Mesothelial cell of epicardium (in vitro differentiated cells): ENCODE data around the gene HIVEP3. TPM values are rescaled to one million over a fixed set of nuclear protein-coding genes. Genes with fewer than 3 reads are reported as not detected.

Source experiments
- DNase-seq, 2 experiments: peaks; one replicate each; pipeline ENCODE4 v3.0.0; 2021; ENCODE audit warnings: low spot score in 2 of 2; ENCODE audit not compliant: unreplicated experiment in 2 of 2
- H3K27ac Mint-ChIP-seq: 2 replicates; pipeline ENCODE4 v1.8.0; 2021; ENCODE audit warnings: mixed read lengths
- H3K27me3 Mint-ChIP-seq: 2 replicates; pipeline ENCODE4 v1.8.0; 2021; ENCODE audit warnings: low read depth, mixed read lengths
- H3K36me3 Mint-ChIP-seq: 2 replicates; pipeline ENCODE4 v1.8.0; 2021; ENCODE audit warnings: mixed read lengths
- H3K4me1 Mint-ChIP-seq: 2 replicates; pipeline ENCODE4 v1.8.0; 2021; ENCODE audit warnings: mixed read lengths
- H3K4me3 Mint-ChIP-seq: 2 replicates; pipeline ENCODE4 v1.8.0; 2021; ENCODE audit warnings: mild to moderate bottlenecking, moderate library complexity, mixed read lengths
- H3K9me3 Mint-ChIP-seq: 2 replicates; pipeline ENCODE4 v1.8.0; 2021; ENCODE audit warnings: mixed read lengths
- total RNA-seq: library from RNA; stranded (reverse); gene quantifications from 3 replicates; pipeline ENCODE4 v1.2.1, GENCODE V29; 2021
- TF ChIP-seq, protein P1 (sequence below): fragments of 200-600 bp; sonication (generic); IDR thresholded peaks from one replicate; pipeline ENCODE4 v1.5.0; 2021; ENCODE audit warnings: antibody characterized with exemption; ENCODE audit not compliant: unreplicated experiment

The HIVEP3 gene
- total RNA-seq, 1 donor from 2014 or later: 8.9 TPM

GRCh38 chr1:41840592-41841246 is 78.0 kb downstream of the HIVEP3 start:
- Mint-ChIP-seq H3K36me3 (no peaks in the 10 kb centered on the region), H3K4me1 (peaks cover 11% of the 10 kb centered on the region), H3K27me3 (no peaks in the 10 kb centered on the region), H3K4me3 (no peak overlapping the region), H3K27ac (no peak overlapping the region), H3K9me3 (no peaks in the 10 kb centered on the region)
- no peak for DNase-seq
- TF ChIP-seq, protein P1, sequence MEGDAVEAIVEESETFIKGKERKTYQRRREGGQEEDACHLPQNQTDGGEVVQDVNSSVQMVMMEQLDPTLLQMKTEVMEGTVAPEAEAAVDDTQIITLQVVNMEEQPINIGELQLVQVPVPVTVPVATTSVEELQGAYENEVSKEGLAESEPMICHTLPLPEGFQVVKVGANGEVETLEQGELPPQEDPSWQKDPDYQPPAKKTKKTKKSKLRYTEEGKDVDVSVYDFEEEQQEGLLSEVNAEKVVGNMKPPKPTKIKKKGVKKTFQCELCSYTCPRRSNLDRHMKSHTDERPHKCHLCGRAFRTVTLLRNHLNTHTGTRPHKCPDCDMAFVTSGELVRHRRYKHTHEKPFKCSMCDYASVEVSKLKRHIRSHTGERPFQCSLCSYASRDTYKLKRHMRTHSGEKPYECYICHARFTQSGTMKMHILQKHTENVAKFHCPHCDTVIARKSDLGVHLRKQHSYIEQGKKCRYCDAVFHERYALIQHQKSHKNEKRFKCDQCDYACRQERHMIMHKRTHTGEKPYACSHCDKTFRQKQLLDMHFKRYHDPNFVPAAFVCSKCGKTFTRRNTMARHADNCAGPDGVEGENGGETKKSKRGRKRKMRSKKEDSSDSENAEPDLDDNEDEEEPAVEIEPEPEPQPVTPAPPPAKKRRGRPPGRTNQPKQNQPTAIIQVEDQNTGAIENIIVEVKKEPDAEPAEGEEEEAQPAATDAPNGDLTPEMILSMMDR: no peak

- Mint-ChIP-seq H3K27me3 (no peaks in the 10 kb centered on the region), H3K4me3 (no peak overlapping the region), H3K36me3 (no peaks in the 10 kb centered on the region), H3K4me1 (peaks cover 7% of the 10 kb centered on the region), H3K9me3 (no peaks in the 10 kb centered on the region), H3K27ac (no peak overlapping the region)
- DNase-seq: no peak
- TF ChIP-seq, protein P1: no peak
Observed at GRCh38 chr1:41838266-41838665, 80.5 kb downstream of the HIVEP3 start.

- H3K27me3 Mint-ChIP-seq: no peaks in the 10 kb centered on the region
- H3K9me3 Mint-ChIP-seq: no peaks in the 10 kb centered on the region
- TF ChIP-seq, protein P1: no peak
- no peak overlapping the region for H3K27ac Mint-ChIP-seq
- DNase-seq: no peak
- H3K4me1 Mint-ChIP-seq: peaks cover 3% of the 10 kb centered on the region
- H3K4me3 Mint-ChIP-seq: no peak overlapping the region
- no peaks in the 10 kb centered on the region for H3K36me3 Mint-ChIP-seq
Observed at GRCh38 chr1:41837691-41838090, 81.0 kb downstream of the HIVEP3 start.

DNA sequence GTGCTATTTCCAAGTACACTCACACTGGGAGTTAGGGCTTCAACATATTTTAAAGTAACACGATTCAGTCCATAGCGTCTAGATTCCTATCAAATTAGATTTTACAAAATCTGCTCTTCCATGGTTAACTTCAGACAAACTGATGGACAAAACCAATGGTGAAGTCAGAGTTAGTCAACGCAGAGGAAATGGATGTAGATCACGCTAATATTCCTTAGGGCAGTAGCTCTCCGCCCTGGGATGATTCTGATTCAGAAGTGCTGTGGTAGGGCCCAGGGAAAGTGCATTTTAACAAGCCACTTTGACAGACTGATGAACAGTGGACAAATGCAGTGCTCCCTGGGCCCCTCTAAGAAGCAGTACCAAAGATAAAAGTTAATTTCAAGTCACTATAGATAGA is 83.2 kb downstream of the HIVEP3 start:
- H3K36me3 Mint-ChIP-seq: no peaks in the 10 kb centered on the region
- no peak for DNase-seq
- TF ChIP-seq, protein P1: no peak
- H3K27ac Mint-ChIP-seq: no peak overlapping the region
- peaks cover 4% of the 10 kb centered on the region for H3K4me1 Mint-ChIP-seq
- no peaks in the 10 kb centered on the region for H3K9me3 Mint-ChIP-seq
- no peak overlapping the region for H3K4me3 Mint-ChIP-seq
- H3K27me3 Mint-ChIP-seq: no peaks in the 10 kb centered on the region

GRCh38 chr1:41833519-41834000 is 85.2 kb downstream of the HIVEP3 start:
- Mint-ChIP-seq H3K27ac (no peak overlapping the region), H3K9me3 (no peaks in the 10 kb centered on the region), H3K4me1 (peaks cover 4% of the 10 kb centered on the region), H3K36me3 (no peaks in the 10 kb centered on the region), H3K27me3 (no peaks in the 10 kb centered on the region), H3K4me3 (no peak overlapping the region)
- TF ChIP-seq, protein P1: no peak
- no peak for DNase-seq
